SK-N-SH (cell line): ENCODE data around the gene TIAM1. TPM values are rescaled to one million over a fixed set of nuclear protein-coding genes. Genes with fewer than 3 reads are reported as not detected.

Experiments
- CTCF ChIA-PET: fragments of 300-600, 350-600 bp; formaldehyde crosslinking; extraction: SDS; loops from one replicate; lab custom pipeline; 2021; lab: Yijun Ruan, JAX
- POLR2A ChIA-PET: fragments of 350-600 bp; sonication (Branson Sonifier 250); formaldehyde crosslinking; extraction: SDS; loops from one replicate; lab custom pipeline; 2020; ENCODE audit warnings: antibody characterized with exemption, inconsistent platforms; lab: Yijun Ruan, JAX
- DNase-seq: peaks from one replicate; pipeline ENCODE4 v3.0.0; 2012
- H2AFZ ChIP-seq: fragments of 200-600 bp; sonication (generic); 2 replicates; pipeline ENCODE4 v1.8.1; 2016; ENCODE audit warnings: antibody characterized with exemption, mild to moderate bottlenecking, low read depth
- H3F3A ChIP-seq: fragments of 200-600 bp; sonication (generic); replicated peaks from 2 replicates; pipeline ENCODE3; 2016; ENCODE audit warnings: antibody characterized with exemption, mild to moderate bottlenecking; ENCODE audit not compliant: insufficient read depth
- H3K27ac ChIP-seq, 2 experiments: fragments of 200-500 bp in 1 of 2; fragments of 200-600 bp in 1 of 2; sonication (Bioruptor generic) in 1 of 2; sonication (generic), shearing (Covaris generic) in 1 of 2; 2 replicates each; pipeline versions ENCODE4 v1.5.1 to v1.6.1; 2014 to 2016; ENCODE audit warnings: low read depth in 2 of 2, inconsistent platforms in 1 of 2, low read length in 1 of 2, mild to moderate bottlenecking in 1 of 2, mixed read lengths in 1 of 2
- H3K27me3 ChIP-seq: fragments of 200-600 bp; sonication (generic), shearing (Covaris generic); 2 replicates; pipeline ENCODE4 v1.6.1; 2016; ENCODE audit warnings: mixed run types; ENCODE audit not compliant: insufficient read depth
- H3K36me3 ChIP-seq, 2 experiments: fragments of 200-500 bp in 1 of 2; fragments of 200-600 bp in 1 of 2; sonication (Bioruptor generic) in 1 of 2; sonication (generic) in 1 of 2; replicated peaks in 1 of 2; 2 replicates each; pipeline versions ENCODE3 to v1.5.1; 2014 to 2016; ENCODE audit warnings: low read length in 1 of 2, mild to moderate bottlenecking in 1 of 2; ENCODE audit not compliant: insufficient read depth in 2 of 2, control insufficient read depth in 1 of 2
- H3K4me1 ChIP-seq, 2 experiments: fragments of 200-500 bp in 1 of 2; fragments of 200-600 bp in 1 of 2; sonication (Bioruptor generic) in 1 of 2; sonication (generic), shearing (Covaris generic) in 1 of 2; 2 replicates each; pipeline versions ENCODE4 v1.5.1 to v1.6.1; 2014 to 2016; ENCODE audit warnings: low read depth in 1 of 2, low read length in 1 of 2, mixed run types in 1 of 2; ENCODE audit not compliant: insufficient read depth in 2 of 2, control insufficient read depth in 1 of 2
- H3K4me2 ChIP-seq: fragments of 200-600 bp; sonication (generic), shearing (Covaris generic); 2 replicates; pipeline ENCODE4 v1.6.1; 2017; ENCODE audit warnings: mixed run types
- H3K4me3 ChIP-seq, 2 experiments: fragments of 200-500 bp in 1 of 2; fragments of 200-600 bp in 1 of 2; sonication (Bioruptor generic) in 1 of 2; sonication (generic), shearing (Covaris generic) in 1 of 2; 2 replicates each; pipeline versions ENCODE4 v1.5.1 to v1.8.1; 2014 to 2016; ENCODE audit warnings: low read depth in 2 of 2, inconsistent platforms in 1 of 2, low read length in 1 of 2, mild to moderate bottlenecking in 1 of 2, mixed read lengths in 1 of 2, moderate library complexity in 1 of 2
- H3K79me2 ChIP-seq: fragments of 200-600 bp; sonication (generic); 2 replicates; pipeline ENCODE4 v1.8.1; 2017; ENCODE audit warnings: mild to moderate bottlenecking; ENCODE audit not compliant: insufficient read depth
- H3K9ac ChIP-seq: fragments of 200-600 bp; sonication (generic); 2 replicates; pipeline ENCODE4 v1.6.1; 2017; ENCODE audit warnings: mixed run types
- H3K9me2 ChIP-seq: fragments of 200-600 bp; sonication (generic); 2 replicates; pipeline ENCODE4 v1.6.1; 2017; ENCODE audit warnings: mixed run types
- H3K9me3 ChIP-seq: fragments of 200-600 bp; sonication (generic); 2 replicates; pipeline ENCODE4 v1.6.1; 2017; ENCODE audit warnings: mixed run types, mild to moderate bottlenecking, moderate library complexity
- H4K20me1 ChIP-seq: fragments of 200-600 bp; sonication (generic); 2 replicates; pipeline ENCODE4 v1.6.1; 2017; ENCODE audit warnings: mild to moderate bottlenecking, mixed run types; ENCODE audit not compliant: insufficient read depth
- CHD2 ChIP-seq: fragments of 150-350 bp; IDR thresholded peaks from 2 replicates; pipeline ENCODE4 v1.6.1; 2018; ENCODE audit warnings: low read length; ENCODE audit not compliant: partially characterized antibody
- ELF1 ChIP-seq: IDR thresholded peaks from 2 replicates; pipeline ENCODE4 v1.4.0; 2012
- EP300 ChIP-seq, 2 experiments: IDR thresholded peaks; 2 replicates each; pipeline versions ENCODE4 v1.4.0 to v1.6.1; 2012; ENCODE audit warnings: borderline replicate concordance in 1 of 2, low read depth in 1 of 2, low read length in 1 of 2
- EZH2phosphoT487 ChIP-seq: fragments of 200-600 bp; sonication (generic); IDR thresholded peaks from 2 replicates; pipeline ENCODE4 v1.6.1; 2017; ENCODE audit warnings: low read depth, mixed run types, mild to moderate bottlenecking, antibody characterized with exemption, moderate library complexity, borderline replicate concordance
- FOSL2 ChIP-seq: IDR thresholded peaks from 2 replicates; pipeline ENCODE4 v1.4.0; 2012; ENCODE audit warnings: low read depth, mild to moderate bottlenecking, moderate library complexity, borderline replicate concordance
- FOXJ3 ChIP-seq: sonication (generic); formaldehyde crosslinking; IDR thresholded peaks from 2 replicates; pipeline ENCODE4 v1.5.1; 2020; ENCODE audit warnings: mild to moderate bottlenecking, missing genetic modification reagents
- FOXM1 ChIP-seq: IDR thresholded peaks from 2 replicates; pipeline ENCODE4 v1.4.0; 2012; ENCODE audit warnings: low read depth, mild to moderate bottlenecking
- GABPA ChIP-seq: IDR thresholded peaks from 2 replicates; pipeline ENCODE4 v1.4.0; 2012; ENCODE audit warnings: low read depth, mild to moderate bottlenecking
- GATA2 ChIP-seq: sonication (generic); formaldehyde crosslinking; IDR thresholded peaks from 2 replicates; pipeline ENCODE4 v1.5.0; 2020; ENCODE audit warnings: mild to moderate bottlenecking, missing genetic modification reagents
- MEF2A ChIP-seq: IDR thresholded peaks from 2 replicates; pipeline ENCODE4 v1.4.0; 2012; ENCODE audit warnings: low read depth, borderline replicate concordance
- NFIC ChIP-seq: IDR thresholded peaks from 2 replicates; pipeline ENCODE4 v1.4.0; 2012; ENCODE audit warnings: borderline replicate concordance
- PBX3 ChIP-seq: IDR thresholded peaks from 2 replicates; pipeline ENCODE4; 2012
- RAD21 ChIP-seq: IDR thresholded peaks from 2 replicates; pipeline ENCODE4 v1.6.1; 2012; ENCODE audit warnings: mild to moderate bottlenecking, low read length
- REST ChIP-seq: IDR thresholded peaks from 2 replicates; pipeline ENCODE4 v1.6.1; 2012; ENCODE audit warnings: mild to moderate bottlenecking, low read depth, low read length, moderate library complexity
- SIN3A ChIP-seq: IDR thresholded peaks from 2 replicates; pipeline ENCODE4 v1.6.1; 2012; ENCODE audit warnings: low read depth, mild to moderate bottlenecking, low read length, moderate library complexity, borderline replicate concordance
- SMC3 ChIP-seq: IDR thresholded peaks from 2 replicates; pipeline ENCODE4 v1.6.1; 2012; ENCODE audit warnings: low read depth, low read length, improper control_type of control experiment
- TCF12 ChIP-seq: IDR thresholded peaks from 2 replicates; pipeline ENCODE4 v1.4.0; 2012
- YY1 ChIP-seq: IDR thresholded peaks from 2 replicates; pipeline ENCODE4 v1.4.0; 2012; ENCODE audit warnings: low read depth, mild to moderate bottlenecking
- WGBS: methylation state at CpG from one replicate; pipeline ENCODE4 v1.1.6; 2017; ENCODE audit warnings: low lambda C conversion rate; 5-methylcytosine and 5-hydroxymethylcytosine counted together
- polyA plus RNA-seq, 3 experiments: library from polyadenylated mRNA; depleted of rRNA; stranded (reverse); fragments of >200 nt; gene quantifications; 2 replicates each; pipeline ENCODE4 v1.2.3, GENCODE V29; 2012
- TF ChIP-seq, protein P1 (sequence below): fragments of 150-350 bp; IDR thresholded peaks from 2 replicates; pipeline ENCODE4 v1.6.1; 2016; ENCODE audit warnings: mild to moderate bottlenecking, low read depth, low read length
- TF ChIP-seq, protein P2 (sequence below): fragments of 150-350 bp; IDR thresholded peaks from 2 replicates; pipeline ENCODE4 v1.6.1; 2017; ENCODE audit warnings: antibody characterized with exemption, low read length, low read depth, borderline replicate concordance
- TF ChIP-seq, protein P3 (sequence below): fragments of 200-600 bp; sonication (generic); IDR thresholded peaks from 2 replicates; pipeline ENCODE4 v1.6.1; 2017; ENCODE audit warnings: antibody characterized with exemption, mild to moderate bottlenecking, moderate library complexity
- TF ChIP-seq, protein P4 (sequence below): IDR thresholded peaks from 2 replicates; pipeline ENCODE4 v1.4.0; 2012; ENCODE audit warnings: low read depth, borderline replicate concordance
- TF ChIP-seq, protein P5 (sequence below): IDR thresholded peaks from 2 replicates; pipeline ENCODE4 v1.4.0; 2012; ENCODE audit warnings: low read depth, borderline replicate concordance

Gene TIAM1
- polyA plus RNA-seq, 1 of the 3 experiments (the other 2 are of a cell fraction), result 1.7 TPM

DNA sequence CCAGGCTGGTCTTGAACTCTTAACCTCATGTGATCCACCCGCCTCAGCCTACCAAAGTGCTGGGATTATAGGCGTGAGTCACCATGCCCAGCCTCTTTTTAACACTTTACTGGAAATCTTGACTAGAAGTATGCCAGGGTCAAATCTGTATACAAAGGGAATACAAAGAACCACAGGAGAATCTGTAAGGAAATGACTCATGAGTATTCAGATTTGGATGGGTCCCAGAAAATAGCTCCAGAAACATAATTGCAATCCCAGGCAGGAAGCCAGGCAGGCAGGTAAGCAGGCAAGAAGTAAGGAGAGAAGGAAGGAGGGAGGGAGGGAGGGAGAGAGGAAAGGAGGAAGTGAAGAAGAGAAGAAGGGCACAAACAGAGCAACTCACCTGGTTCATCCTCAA is 22.8 kb upstream of the TIAM1 start:
- H3K9me3 ChIP-seq, result no peaks in the 10 kb centered on the region
- no peak for DNase-seq
- no peak overlapping the region for H2AFZ ChIP-seq
- H3K36me3 ChIP-seq, result no peaks in the 10 kb centered on the region
- 0 out of 2 replicates have a peak, but pooled peaks cover 4% of the 10 kb centered on the region for H4K20me1 ChIP-seq
- H3K4me1 ChIP-seq, result peaks cover 0 to 7% of the 10 kb centered on the region in 2 experiments; a peak in 2 of 4 replicates
- 15% methylated on average over 2 of the region's 2 CpGs for WGBS
- ChIA-PET POLR2A (no interaction called here), CTCF (no interaction called here)
- no peak overlapping the region for H3K4me3 ChIP-seq
- no peaks in the 10 kb centered on the region for H3K27me3 ChIP-seq
- no peak overlapping the region for H3K27ac ChIP-seq
- H3K4me2 ChIP-seq, result 0 out of 2 replicates have a peak overlapping the region, but pooled peaks have one; percentile 11
- H3K79me2 ChIP-seq, result no peaks in the 10 kb centered on the region
- H3K9ac ChIP-seq, result no peak overlapping the region
- H3F3A ChIP-seq, result peaks cover 21% of the 10 kb centered on the region
- H3K9me2 ChIP-seq, result no peaks in the 10 kb centered on the region
- TF ChIP-seq TCF12 (peak; percentile 68), FOXJ3 (CRISPR knock-in tag) (no peak), EZH2phosphoT487 (no peak), SIN3A (no peak), RAD21 (no peak), ELF1 (no peak), MEF2A (no peak), GATA2 (CRISPR knock-in tag) (no peak), NFIC (peak; percentile 89), FOSL2 (peak; percentile 70), GABPA (no peak), EP300 (IDR thresholded peaks at IDR 0.05; ENCODE audit: borderline replicate concordance in 1 of 2, low read depth in 1 of 2, low read length in 1 of 2) (peak in 1 of 2 experiments; percentile 34; a peak in 1 of 4 replicates), FOXM1 (no peak), YY1 (no peak), SMC3 (no peak), PBX3 (no peak), CHD2 (no peak), REST (no peak)
- TF ChIP-seq, protein P1, sequence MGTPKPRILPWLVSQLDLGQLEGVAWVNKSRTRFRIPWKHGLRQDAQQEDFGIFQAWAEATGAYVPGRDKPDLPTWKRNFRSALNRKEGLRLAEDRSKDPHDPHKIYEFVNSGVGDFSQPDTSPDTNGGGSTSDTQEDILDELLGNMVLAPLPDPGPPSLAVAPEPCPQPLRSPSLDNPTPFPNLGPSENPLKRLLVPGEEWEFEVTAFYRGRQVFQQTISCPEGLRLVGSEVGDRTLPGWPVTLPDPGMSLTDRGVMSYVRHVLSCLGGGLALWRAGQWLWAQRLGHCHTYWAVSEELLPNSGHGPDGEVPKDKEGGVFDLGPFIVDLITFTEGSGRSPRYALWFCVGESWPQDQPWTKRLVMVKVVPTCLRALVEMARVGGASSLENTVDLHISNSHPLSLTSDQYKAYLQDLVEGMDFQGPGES, result no peak
- TF ChIP-seq, protein P2, sequence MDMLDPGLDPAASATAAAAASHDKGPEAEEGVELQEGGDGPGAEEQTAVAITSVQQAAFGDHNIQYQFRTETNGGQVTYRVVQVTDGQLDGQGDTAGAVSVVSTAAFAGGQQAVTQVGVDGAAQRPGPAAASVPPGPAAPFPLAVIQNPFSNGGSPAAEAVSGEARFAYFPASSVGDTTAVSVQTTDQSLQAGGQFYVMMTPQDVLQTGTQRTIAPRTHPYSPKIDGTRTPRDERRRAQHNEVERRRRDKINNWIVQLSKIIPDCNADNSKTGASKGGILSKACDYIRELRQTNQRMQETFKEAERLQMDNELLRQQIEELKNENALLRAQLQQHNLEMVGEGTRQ, result no peak
- TF ChIP-seq, protein P3, sequence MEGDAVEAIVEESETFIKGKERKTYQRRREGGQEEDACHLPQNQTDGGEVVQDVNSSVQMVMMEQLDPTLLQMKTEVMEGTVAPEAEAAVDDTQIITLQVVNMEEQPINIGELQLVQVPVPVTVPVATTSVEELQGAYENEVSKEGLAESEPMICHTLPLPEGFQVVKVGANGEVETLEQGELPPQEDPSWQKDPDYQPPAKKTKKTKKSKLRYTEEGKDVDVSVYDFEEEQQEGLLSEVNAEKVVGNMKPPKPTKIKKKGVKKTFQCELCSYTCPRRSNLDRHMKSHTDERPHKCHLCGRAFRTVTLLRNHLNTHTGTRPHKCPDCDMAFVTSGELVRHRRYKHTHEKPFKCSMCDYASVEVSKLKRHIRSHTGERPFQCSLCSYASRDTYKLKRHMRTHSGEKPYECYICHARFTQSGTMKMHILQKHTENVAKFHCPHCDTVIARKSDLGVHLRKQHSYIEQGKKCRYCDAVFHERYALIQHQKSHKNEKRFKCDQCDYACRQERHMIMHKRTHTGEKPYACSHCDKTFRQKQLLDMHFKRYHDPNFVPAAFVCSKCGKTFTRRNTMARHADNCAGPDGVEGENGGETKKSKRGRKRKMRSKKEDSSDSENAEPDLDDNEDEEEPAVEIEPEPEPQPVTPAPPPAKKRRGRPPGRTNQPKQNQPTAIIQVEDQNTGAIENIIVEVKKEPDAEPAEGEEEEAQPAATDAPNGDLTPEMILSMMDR, result no peak
- TF ChIP-seq, protein P4, sequence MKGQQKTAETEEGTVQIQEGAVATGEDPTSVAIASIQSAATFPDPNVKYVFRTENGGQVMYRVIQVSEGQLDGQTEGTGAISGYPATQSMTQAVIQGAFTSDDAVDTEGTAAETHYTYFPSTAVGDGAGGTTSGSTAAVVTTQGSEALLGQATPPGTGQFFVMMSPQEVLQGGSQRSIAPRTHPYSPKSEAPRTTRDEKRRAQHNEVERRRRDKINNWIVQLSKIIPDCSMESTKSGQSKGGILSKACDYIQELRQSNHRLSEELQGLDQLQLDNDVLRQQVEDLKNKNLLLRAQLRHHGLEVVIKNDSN, result no peak
- TF ChIP-seq, protein P5, sequence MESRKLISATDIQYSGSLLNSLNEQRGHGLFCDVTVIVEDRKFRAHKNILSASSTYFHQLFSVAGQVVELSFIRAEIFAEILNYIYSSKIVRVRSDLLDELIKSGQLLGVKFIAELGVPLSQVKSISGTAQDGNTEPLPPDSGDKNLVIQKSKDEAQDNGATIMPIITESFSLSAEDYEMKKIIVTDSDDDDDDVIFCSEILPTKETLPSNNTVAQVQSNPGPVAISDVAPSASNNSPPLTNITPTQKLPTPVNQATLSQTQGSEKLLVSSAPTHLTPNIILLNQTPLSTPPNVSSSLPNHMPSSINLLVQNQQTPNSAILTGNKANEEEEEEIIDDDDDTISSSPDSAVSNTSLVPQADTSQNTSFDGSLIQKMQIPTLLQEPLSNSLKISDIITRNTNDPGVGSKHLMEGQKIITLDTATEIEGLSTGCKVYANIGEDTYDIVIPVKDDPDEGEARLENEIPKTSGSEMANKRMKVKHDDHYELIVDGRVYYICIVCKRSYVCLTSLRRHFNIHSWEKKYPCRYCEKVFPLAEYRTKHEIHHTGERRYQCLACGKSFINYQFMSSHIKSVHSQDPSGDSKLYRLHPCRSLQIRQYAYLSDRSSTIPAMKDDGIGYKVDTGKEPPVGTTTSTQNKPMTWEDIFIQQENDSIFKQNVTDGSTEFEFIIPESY, result no peak
